Endothelial cell (in vitro differentiated cells): ENCODE results near the gene ZNF860. TPM values are rescaled to one million over a fixed set of nuclear protein-coding genes. Genes with fewer than 3 reads are reported as not detected.

Experiments used
- DNase-seq: peaks from one replicate; pipeline ENCODE4 v3.0.0; 2021; ENCODE audit warnings: low spot score
- H3K27ac Mint-ChIP-seq: one replicate; pipeline ENCODE4 v1.8.0; 2021; ENCODE audit warnings: mixed read lengths, inconsistent platforms; ENCODE audit not compliant: unreplicated experiment
- H3K27me3 Mint-ChIP-seq: one replicate; pipeline ENCODE4 v1.8.0; 2021; ENCODE audit warnings: mild to moderate bottlenecking, moderate library complexity, mixed read lengths, inconsistent platforms; ENCODE audit not compliant: unreplicated experiment
- H3K36me3 Mint-ChIP-seq: one replicate; pipeline ENCODE4 v1.8.0; 2021; ENCODE audit warnings: mild to moderate bottlenecking, low read depth, mixed read lengths, inconsistent platforms; ENCODE audit not compliant: unreplicated experiment
- H3K4me1 Mint-ChIP-seq: one replicate; pipeline ENCODE4 v1.8.0; 2021; ENCODE audit warnings: mild to moderate bottlenecking, mixed read lengths, inconsistent platforms; ENCODE audit not compliant: unreplicated experiment
- H3K4me3 Mint-ChIP-seq: one replicate; pipeline ENCODE4 v1.8.0; 2021; ENCODE audit warnings: mild to moderate bottlenecking, mixed read lengths, inconsistent platforms; ENCODE audit not compliant: unreplicated experiment
- H3K9me3 Mint-ChIP-seq: one replicate; pipeline ENCODE4 v1.8.0; 2021; ENCODE audit warnings: mixed read lengths, inconsistent platforms; ENCODE audit not compliant: unreplicated experiment
- total RNA-seq: library from RNA; stranded (reverse); fragmentation: NEBNext Ultra II Directional; extraction: Animal tissue kit (Norgen Biotek cat#: 25700); gene quantifications from one replicate; pipeline ENCODE4 v1.2.1, GENCODE V29; 2021; ENCODE audit not compliant: unreplicated experiment
- TF ChIP-seq, protein P1 (sequence below): fragments of 200-600 bp; sonication (generic); IDR thresholded peaks from one replicate; pipeline ENCODE4 v1.5.0; 2021; ENCODE audit warnings: antibody characterized with exemption; ENCODE audit not compliant: unreplicated experiment

ZNF860 gene
- total RNA-seq, 1 donor from 2014 or later: 1.1 TPM

DNA sequence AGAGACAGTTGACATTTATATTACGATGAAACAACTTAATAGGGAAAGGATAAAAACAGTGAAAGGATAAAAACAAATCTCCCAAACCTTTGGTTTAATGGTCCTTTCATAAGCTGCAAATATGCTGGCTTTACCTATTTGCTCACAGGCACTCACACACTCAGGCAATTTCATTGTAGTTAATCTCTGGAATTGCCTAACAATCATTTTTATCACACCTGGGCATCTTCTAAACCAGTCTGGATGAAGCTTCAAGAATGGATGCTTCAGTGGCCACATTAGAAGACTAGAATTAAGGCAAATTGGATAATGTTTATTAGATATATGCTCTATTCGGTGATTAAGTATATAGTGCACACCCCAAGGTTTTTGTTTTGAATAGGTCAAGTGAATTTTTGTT, 14.0 kb upstream of the ZNF860 start:
- no peaks in the 10 kb centered on the region for H3K9me3 Mint-ChIP-seq
- peaks cover 2% of the 10 kb centered on the region for H3K27me3 Mint-ChIP-seq
- TF ChIP-seq, protein P1, sequence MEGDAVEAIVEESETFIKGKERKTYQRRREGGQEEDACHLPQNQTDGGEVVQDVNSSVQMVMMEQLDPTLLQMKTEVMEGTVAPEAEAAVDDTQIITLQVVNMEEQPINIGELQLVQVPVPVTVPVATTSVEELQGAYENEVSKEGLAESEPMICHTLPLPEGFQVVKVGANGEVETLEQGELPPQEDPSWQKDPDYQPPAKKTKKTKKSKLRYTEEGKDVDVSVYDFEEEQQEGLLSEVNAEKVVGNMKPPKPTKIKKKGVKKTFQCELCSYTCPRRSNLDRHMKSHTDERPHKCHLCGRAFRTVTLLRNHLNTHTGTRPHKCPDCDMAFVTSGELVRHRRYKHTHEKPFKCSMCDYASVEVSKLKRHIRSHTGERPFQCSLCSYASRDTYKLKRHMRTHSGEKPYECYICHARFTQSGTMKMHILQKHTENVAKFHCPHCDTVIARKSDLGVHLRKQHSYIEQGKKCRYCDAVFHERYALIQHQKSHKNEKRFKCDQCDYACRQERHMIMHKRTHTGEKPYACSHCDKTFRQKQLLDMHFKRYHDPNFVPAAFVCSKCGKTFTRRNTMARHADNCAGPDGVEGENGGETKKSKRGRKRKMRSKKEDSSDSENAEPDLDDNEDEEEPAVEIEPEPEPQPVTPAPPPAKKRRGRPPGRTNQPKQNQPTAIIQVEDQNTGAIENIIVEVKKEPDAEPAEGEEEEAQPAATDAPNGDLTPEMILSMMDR: no peak
- peaks cover 41% of the 10 kb centered on the region for H3K4me1 Mint-ChIP-seq
- H3K27ac Mint-ChIP-seq: no peak overlapping the region
- no peak overlapping the region for H3K4me3 Mint-ChIP-seq
- peaks cover 3% of the 10 kb centered on the region for H3K36me3 Mint-ChIP-seq
- DNase-seq: no peak

GRCh38 chr3:31968369-31968926, 13.1 kb upstream of the ZNF860 start:
- TF ChIP-seq, protein P1: no peak
- H3K27me3 Mint-ChIP-seq: peaks cover 2% of the 10 kb centered on the region
- peak overlapping the region; percentile 86 for H3K27ac Mint-ChIP-seq
- peaks cover 3% of the 10 kb centered on the region for H3K36me3 Mint-ChIP-seq
- H3K9me3 Mint-ChIP-seq: no peaks in the 10 kb centered on the region
- no peak overlapping the region for H3K4me3 Mint-ChIP-seq
- DNase-seq: no peak
- peaks cover 37% of the 10 kb centered on the region for H3K4me1 Mint-ChIP-seq

- H3K36me3 Mint-ChIP-seq: peaks cover 3% of the 10 kb centered on the region
- H3K4me1 Mint-ChIP-seq: peaks cover 33% of the 10 kb centered on the region
- peaks cover 2% of the 10 kb centered on the region for H3K27me3 Mint-ChIP-seq
- H3K9me3 Mint-ChIP-seq: no peaks in the 10 kb centered on the region
- no peak for DNase-seq
- H3K4me3 Mint-ChIP-seq: no peak overlapping the region
- peak overlapping the region; percentile 32 for H3K27ac Mint-ChIP-seq
- TF ChIP-seq, protein P1: no peak
Measured at GRCh38 chr3:31968927-31969418, 12.6 kb upstream of the ZNF860 start.

GRCh38 chr3:31971607-31972006, 9.9 kb upstream of the ZNF860 start:
- TF ChIP-seq, protein P1: no peak
- peaks cover 3% of the 10 kb centered on the region for H3K36me3 Mint-ChIP-seq
- H3K4me3 Mint-ChIP-seq: no peak overlapping the region
- no peak overlapping the region for H3K27ac Mint-ChIP-seq
- no peak for DNase-seq
- H3K9me3 Mint-ChIP-seq: no peaks in the 10 kb centered on the region
- H3K27me3 Mint-ChIP-seq: peaks cover 2% of the 10 kb centered on the region
- H3K4me1 Mint-ChIP-seq: peaks cover 32% of the 10 kb centered on the region

GRCh38 chr3:31973081-31973480, 8.5 kb upstream of the ZNF860 start:
- H3K27me3 Mint-ChIP-seq: peaks cover 2% of the 10 kb centered on the region
- H3K9me3 Mint-ChIP-seq: no peaks in the 10 kb centered on the region
- H3K4me3 Mint-ChIP-seq: no peak overlapping the region
- TF ChIP-seq, protein P1: no peak
- no peak overlapping the region for H3K27ac Mint-ChIP-seq
- DNase-seq: no peak
- peaks cover 31% of the 10 kb centered on the region for H3K4me1 Mint-ChIP-seq
- H3K36me3 Mint-ChIP-seq: peaks cover 3% of the 10 kb centered on the region
